ENCODE results near the gene NOS1AP.
"Not testable (repeated sequence)": the region's sequence is repeated elsewhere in the genome, so short reads cannot be mapped to it uniquely, and the experiment has no call there.

The NOS1AP gene

DNA sequence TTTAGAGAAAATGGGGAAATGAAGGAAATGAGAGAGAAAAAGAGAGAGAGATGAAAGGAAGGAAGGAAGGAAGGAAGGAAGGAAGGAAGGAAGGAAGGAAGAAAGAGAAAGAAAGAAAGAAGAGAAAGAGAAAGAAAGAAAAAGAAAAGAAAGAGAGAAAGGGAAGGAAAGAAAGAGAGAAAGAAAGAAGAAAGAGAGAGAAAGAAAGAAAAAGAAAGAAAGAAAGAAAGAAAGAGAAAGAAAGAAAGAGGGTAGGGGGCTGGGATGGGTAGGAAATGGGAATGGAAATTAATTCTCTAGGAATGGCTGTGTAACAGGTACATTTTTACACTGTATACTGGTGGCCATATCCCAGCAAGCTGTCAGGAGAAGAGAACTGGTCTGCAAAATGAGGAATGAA, 346.7 kb downstream of the NOS1AP start:
- no peak for DNase-seq (ENCODE audit: low spot score)

DNA sequence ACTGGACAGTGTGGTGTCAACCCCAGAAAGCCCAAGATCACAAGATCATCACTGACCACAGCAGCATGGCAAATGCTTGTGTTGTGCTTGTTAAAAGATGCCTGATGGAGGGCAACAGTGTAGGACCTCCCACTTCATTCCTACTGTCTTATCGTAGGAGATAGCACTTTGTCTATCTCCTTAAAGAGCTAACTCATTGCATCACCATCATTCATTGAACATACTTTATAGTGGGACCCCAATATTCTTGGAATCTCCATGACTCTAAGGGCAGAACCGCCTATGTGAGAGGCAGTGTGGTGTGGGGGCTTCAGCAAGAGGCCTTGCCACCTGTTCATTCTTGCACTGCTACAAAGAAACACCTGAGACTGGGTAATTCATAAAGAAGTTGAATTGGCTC, 347.4 kb downstream of the NOS1AP start:
- DNase-seq (ENCODE audit: low spot score) = no peak

DNA sequence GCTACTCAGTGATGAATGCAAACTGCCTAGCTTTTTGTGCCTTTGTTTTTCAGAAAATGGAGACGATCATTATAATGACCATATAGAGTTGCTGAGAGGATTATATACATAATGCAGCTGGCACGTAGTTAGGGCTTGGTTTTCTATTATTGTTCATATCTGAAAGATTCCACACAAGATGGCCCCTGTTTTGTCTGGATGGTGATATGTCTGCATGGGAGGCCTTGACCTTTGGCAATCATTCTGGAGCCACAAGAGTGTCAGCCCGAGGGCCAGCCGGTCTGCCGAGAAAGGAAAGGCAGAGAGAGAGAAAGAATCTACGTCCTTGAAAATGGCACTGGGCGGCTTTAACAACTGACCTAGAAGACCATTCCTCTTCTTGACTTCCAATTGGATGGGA, 348.2 kb downstream of the NOS1AP start:
- no peak for DNase-seq (ENCODE audit: low spot score)

DNA sequence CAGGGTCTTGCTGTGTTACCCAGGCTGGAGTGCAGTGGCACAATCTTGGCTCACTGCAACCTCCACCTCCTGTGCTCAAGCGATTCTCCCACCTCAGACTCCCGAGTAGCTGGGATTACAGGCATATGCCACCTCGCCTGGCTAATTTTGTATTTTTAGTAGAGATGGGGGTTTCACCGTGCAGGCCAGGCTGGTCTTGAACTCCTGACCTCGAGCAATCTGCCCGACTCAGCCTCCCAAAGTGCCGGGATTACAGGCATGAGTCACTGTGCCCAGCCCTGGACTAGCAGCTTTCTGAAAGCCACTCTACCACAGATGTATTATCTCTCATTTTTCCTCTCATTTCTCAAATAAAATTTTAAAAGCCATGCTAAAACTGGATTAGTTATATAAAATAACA, 349.1 kb downstream of the NOS1AP start:
- not testable (repeated sequence) for DNase-seq (ENCODE audit: low spot score)

DNA sequence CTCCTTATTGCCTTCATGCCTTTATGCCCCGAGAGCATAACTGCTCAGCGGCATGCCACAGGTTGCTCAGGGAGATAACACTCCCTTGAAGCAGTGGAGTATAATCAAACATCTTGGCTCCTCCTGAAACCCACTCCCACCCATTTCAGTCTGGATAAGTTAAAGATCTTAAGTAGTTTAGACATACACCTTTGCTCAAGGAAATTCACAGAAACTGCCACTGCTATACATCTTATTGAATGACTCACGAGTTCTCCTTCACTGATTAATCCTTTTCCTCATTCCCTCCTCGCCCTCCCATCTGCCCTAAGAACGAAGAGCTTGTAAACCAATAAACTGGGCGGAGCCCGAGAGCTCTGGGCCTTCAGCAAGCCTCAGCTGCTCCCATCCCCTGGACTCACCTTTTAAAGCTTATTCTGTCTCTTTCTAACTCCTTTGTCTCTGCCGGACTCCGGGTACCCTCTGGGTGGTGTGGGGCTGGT, 350.0 kb downstream of the NOS1AP start:
- DNase-seq (ENCODE audit: low spot score) = not testable (repeated sequence)
